ENCODE data around the gene FGF11. TPM values are rescaled to one million over a fixed set of nuclear protein-coding genes. Genes with fewer than 3 reads are reported as not detected.

The FGF11 gene
- total RNA-seq, 1 donor, result 3.9 TPM

DNA sequence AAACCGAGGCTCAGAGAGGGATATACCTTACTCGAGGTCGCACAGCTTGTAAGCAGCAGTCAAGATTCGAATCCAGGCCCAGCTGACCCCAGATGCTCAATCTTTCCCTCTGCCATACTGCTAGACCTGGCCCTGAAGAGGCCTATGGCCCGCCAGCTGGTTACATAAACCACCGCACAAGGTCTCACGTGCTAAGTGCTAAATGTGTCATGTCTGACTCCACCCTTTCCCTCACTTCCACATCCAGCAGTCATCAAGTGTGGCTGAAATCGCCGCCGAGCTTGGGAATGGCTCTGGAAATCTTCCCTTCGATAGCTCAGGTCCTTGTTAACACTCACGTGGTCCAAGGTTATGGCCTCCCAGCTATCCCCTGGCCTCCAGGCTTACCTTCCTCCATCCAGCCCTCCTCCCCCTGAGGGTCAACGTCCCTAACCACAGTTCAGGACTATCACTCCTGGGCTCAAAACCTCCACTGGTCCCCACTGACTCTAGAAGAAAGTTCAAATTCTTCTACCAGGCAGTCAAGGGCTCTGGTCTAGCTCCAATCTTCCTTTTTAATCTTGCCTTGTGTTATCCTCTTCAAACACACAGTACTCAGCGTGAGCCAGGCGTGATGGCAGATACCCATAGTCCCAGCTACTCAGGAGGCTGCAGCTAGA lies 36.6 kb downstream of the FGF11 start:
- TF ChIP-seq, protein P1, sequence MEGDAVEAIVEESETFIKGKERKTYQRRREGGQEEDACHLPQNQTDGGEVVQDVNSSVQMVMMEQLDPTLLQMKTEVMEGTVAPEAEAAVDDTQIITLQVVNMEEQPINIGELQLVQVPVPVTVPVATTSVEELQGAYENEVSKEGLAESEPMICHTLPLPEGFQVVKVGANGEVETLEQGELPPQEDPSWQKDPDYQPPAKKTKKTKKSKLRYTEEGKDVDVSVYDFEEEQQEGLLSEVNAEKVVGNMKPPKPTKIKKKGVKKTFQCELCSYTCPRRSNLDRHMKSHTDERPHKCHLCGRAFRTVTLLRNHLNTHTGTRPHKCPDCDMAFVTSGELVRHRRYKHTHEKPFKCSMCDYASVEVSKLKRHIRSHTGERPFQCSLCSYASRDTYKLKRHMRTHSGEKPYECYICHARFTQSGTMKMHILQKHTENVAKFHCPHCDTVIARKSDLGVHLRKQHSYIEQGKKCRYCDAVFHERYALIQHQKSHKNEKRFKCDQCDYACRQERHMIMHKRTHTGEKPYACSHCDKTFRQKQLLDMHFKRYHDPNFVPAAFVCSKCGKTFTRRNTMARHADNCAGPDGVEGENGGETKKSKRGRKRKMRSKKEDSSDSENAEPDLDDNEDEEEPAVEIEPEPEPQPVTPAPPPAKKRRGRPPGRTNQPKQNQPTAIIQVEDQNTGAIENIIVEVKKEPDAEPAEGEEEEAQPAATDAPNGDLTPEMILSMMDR (IDR thresholded peaks at IDR 0.05; ENCODE audit: insufficient read depth, low read depth, low read length), result no peak
- DNase-seq (ENCODE audit: low read depth), result peak; percentile 83
- H3K4me3 ChIP-seq (ENCODE audit: low read depth, low read length), result no peak overlapping the region

GRCh38 chr17:7476494-7476893 lies 37.2 kb downstream of the FGF11 start:
- peak; percentile 41 for DNase-seq (ENCODE audit: low read depth)
- TF ChIP-seq, protein P1 (IDR thresholded peaks at IDR 0.05; ENCODE audit: insufficient read depth, low read depth, low read length), result no peak
- no peak overlapping the region for H3K4me3 ChIP-seq (ENCODE audit: low read depth, low read length)

DNA sequence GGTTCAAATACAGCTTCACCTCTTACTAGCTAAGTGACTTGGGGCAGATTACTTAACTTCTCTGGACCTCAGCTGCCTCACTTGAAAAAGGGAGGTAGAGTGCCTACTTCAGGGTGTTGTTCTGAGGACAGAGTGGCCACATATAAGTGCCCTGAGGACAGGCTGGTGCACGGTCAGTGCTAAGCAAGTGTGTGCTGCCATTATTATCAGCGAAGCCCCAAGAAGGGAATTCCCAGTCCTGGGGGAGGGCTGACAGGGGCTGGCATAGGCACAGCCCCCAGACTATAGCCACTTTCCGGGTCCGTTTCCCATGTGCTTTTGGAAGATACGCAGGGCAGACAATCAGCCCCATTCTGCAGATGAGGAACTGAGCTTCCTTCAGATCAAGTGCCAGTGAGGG lies 37.6 kb downstream of the FGF11 start:
- TF ChIP-seq, protein P1 (IDR thresholded peaks at IDR 0.05; ENCODE audit: insufficient read depth, low read depth, low read length), result no peak
- no peak for DNase-seq (ENCODE audit: low read depth)
- H3K4me3 ChIP-seq (ENCODE audit: low read depth, low read length), result peak overlapping the region; percentile 75

DNA sequence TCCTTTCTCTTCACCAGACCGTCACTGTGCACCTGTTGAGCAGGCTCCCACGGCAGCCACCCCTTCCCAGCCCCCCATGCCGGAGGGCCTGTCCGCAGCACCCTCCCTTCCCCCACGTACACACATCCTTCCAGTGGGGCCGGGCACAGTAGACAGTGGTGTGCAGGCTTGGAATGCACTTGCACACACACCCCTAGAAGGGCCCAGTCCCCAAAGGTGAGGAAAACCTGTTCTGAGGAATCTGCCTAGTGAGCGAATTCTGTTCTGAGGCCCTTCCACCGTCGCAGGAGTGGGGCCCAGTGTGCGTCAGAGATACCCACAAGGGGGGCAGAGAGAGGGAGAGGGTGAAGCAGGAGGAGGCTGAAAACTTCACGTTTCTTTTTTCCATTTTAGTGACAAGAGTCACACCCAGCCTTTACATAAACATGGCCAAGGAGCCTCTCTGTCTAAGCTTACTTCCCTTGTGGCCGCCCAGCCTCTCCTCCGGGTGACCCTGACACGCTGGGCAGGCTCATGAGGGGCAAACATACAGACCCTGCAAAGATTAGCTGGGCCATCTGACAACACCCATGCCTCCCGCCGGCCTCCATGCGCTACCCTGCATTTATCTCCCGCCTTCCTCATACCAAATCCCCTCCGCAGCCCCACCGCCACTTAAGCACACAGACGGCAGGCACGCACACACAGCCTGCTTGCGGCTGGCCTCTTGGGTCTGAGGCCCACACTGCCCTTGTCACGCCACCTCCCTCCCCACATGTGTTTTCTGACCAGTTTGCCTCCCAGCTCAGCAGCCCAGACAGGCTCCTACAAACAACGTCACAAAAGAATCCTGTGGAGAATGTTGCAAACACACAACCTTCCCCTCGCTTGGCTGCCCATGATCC lies 38.3 kb downstream of the FGF11 start:
- peak overlapping the region; percentile 75 for H3K4me3 ChIP-seq (ENCODE audit: low read depth, low read length)
- peak; percentile 95 for DNase-seq (ENCODE audit: low read depth)
- TF ChIP-seq, protein P1 (IDR thresholded peaks at IDR 0.05; ENCODE audit: insufficient read depth, low read depth, low read length), result no peak

DNA sequence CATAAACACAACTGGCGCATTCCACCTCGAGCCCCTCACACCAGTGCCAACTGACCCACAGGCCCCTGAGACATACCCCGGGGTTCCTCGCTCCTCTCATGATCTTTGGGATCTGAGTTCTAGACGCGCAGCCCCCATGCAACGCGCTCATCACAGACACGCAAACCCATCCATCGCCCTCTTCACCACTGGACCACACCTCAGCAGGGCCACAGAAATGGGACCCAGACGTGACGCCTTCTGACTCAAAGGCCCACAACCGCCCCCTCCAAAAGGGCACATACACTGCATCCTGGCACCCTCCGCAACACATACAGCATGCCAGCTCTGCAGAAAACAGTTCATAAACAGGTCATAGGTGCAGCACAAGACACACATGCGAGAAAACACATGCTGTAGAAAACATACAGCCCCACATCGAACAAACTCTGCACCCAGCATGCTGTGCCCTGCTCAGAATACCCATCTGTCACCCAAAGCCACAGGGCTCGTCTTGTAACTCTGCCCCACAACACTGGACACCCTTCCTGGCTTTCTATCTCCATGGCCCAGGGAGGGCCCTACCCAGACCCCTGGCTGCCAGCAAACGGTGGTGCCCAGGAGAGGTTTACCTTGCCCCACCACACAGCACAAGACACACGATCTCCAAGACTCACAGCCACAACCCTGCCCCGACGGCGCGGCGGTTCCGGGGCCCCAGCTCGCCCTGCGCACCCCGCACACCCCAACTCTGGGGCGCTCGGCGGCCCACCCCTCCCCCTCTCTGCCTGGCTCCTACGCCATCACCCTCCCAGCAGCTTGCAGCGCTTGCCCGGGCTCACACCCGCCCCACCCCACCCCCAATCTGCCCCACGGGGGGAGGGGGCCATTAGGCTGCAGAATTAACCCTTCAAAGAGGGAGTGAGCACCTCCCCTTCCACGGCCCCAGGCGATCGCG lies 39.2 kb downstream of the FGF11 start:
- peak; percentile 55 for DNase-seq (ENCODE audit: low read depth)
- H3K4me3 ChIP-seq (ENCODE audit: low read depth, low read length), result peak overlapping the region; percentile 75

More for the DNA sequence above, 39.2 kb downstream of the FGF11 start:
- TF ChIP-seq, protein P1 (IDR thresholded peaks at IDR 0.05; ENCODE audit: insufficient read depth, low read depth, low read length), result no peak
